GM21390 (cell line): ENCODE results near the gene SHOX.
"Not testable (repeated sequence)": the region's sequence is repeated elsewhere in the genome, so short reads cannot be mapped to it uniquely, and the experiment has no call there.

ENCODE experiments used
- ATAC-seq: cut with Tn5 transposase; IDR thresholded peaks from one replicate; pipeline ENCODE4 v1.9.1; 2021; ENCODE audit not compliant: unreplicated experiment

Gene SHOX

GRCh38 chrX:621705-622503 lies 8.7 kb upstream of the SHOX start:
- no peak for ATAC-seq

GRCh38 chrX:622802-623201 lies 7.8 kb upstream of the SHOX start:
- not testable (repeated sequence) for ATAC-seq

GRCh38 chrX:623268-623598 lies 7.4 kb upstream of the SHOX start:
- ATAC-seq = no peak

GRCh38 chrX:623599-624315 lies 6.8 kb upstream of the SHOX start:
- ATAC-seq = no peak

GRCh38 chrX:625137-625691 lies 5.4 kb upstream of the SHOX start:
- ATAC-seq = no peak

- ATAC-seq = not testable (repeated sequence)
These were observed 4.5 kb upstream of the SHOX start for GRCh38 chrX:626047-626446.

- ATAC-seq = no peak
These were observed 3.7 kb upstream of the SHOX start for GRCh38 chrX:626745-627509.

GRCh38 chrX:627510-627981 lies 3.0 kb upstream of the SHOX start:
- no peak for ATAC-seq

- ATAC-seq = no peak
These were observed 2.6 kb upstream of the SHOX start for GRCh38 chrX:627995-628394.

- no peak for ATAC-seq
These were observed 1.2 kb upstream of the SHOX start for GRCh38 chrX:629230-630006.

- no peak for ATAC-seq
These were observed 482 bp upstream of the SHOX start for GRCh38 chrX:630007-630611.

GRCh38 chrX:631802-632365 lies 1.3 kb downstream of the SHOX start:
- no peak for ATAC-seq

- no peak for ATAC-seq
These were observed 1.9 kb downstream of the SHOX start for GRCh38 chrX:632366-633042.

GRCh38 chrX:633043-633984 lies 2.7 kb downstream of the SHOX start:
- ATAC-seq = no peak

- no peak for ATAC-seq
These were observed 3.7 kb downstream of the SHOX start for GRCh38 chrX:633985-634958.

- ATAC-seq = no peak
These were observed 5.0 kb downstream of the SHOX start for GRCh38 chrX:635428-636090.
